Subcutaneous abdominal adipose tissue (tissue), 5 donors: ENCODE measurements around the gene SIAE.

ENCODE experiments used
- H3K27ac ChIP-seq: one replicate; pipeline ENCODE4 v1.7.0; 2013; ENCODE audit warnings: low read depth, mild to moderate bottlenecking, inconsistent platforms, low read length, moderate library complexity
- H3K27me3 ChIP-seq, 5 donors: one replicate each; pipeline ENCODE4 v1.7.0; 2013; ENCODE audit warnings: low read length in 5 of 5, inconsistent platforms in 1 of 5; ENCODE audit not compliant: control insufficient read depth in 5 of 5, insufficient read depth in 4 of 5
- H3K36me3 ChIP-seq, 5 donors: one replicate each; pipeline ENCODE4 v1.7.0; 2013; ENCODE audit warnings: low read length in 5 of 5; ENCODE audit not compliant: control insufficient read depth in 5 of 5, insufficient read depth in 5 of 5
- H3K4me1 ChIP-seq, 5 donors: one replicate each; pipeline ENCODE4 v1.7.0; 2013; ENCODE audit warnings: low read length in 5 of 5, mild to moderate bottlenecking in 3 of 5, moderate library complexity in 1 of 5; ENCODE audit not compliant: control insufficient read depth in 5 of 5, insufficient read depth in 5 of 5
- H3K4me3 ChIP-seq, 5 donors: one replicate each; pipeline ENCODE4 v1.7.0; 2013; ENCODE audit warnings: low read length in 5 of 5, low read depth in 1 of 5
- H3K9ac ChIP-seq, 5 donors: one replicate each; pipeline ENCODE4 v1.7.0; 2013; ENCODE audit warnings: low read length in 5 of 5, mild to moderate bottlenecking in 4 of 5, moderate library complexity in 3 of 5
- H3K9me3 ChIP-seq, 5 donors: one replicate each; pipeline ENCODE4 v1.7.0; 2013; ENCODE audit warnings: low read length in 5 of 5; ENCODE audit not compliant: control insufficient read depth in 5 of 5
- donor health status: healthy.
- donor health status: healthy.
- donor health status: healthy.
- donor health status: healthy.
- donor health status: healthy.

Gene SIAE, protein sequence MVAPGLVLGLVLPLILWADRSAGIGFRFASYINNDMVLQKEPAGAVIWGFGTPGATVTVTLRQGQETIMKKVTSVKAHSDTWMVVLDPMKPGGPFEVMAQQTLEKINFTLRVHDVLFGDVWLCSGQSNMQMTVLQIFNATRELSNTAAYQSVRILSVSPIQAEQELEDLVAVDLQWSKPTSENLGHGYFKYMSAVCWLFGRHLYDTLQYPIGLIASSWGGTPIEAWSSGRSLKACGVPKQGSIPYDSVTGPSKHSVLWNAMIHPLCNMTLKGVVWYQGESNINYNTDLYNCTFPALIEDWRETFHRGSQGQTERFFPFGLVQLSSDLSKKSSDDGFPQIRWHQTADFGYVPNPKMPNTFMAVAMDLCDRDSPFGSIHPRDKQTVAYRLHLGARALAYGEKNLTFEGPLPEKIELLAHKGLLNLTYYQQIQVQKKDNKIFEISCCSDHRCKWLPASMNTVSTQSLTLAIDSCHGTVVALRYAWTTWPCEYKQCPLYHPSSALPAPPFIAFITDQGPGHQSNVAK

DNA sequence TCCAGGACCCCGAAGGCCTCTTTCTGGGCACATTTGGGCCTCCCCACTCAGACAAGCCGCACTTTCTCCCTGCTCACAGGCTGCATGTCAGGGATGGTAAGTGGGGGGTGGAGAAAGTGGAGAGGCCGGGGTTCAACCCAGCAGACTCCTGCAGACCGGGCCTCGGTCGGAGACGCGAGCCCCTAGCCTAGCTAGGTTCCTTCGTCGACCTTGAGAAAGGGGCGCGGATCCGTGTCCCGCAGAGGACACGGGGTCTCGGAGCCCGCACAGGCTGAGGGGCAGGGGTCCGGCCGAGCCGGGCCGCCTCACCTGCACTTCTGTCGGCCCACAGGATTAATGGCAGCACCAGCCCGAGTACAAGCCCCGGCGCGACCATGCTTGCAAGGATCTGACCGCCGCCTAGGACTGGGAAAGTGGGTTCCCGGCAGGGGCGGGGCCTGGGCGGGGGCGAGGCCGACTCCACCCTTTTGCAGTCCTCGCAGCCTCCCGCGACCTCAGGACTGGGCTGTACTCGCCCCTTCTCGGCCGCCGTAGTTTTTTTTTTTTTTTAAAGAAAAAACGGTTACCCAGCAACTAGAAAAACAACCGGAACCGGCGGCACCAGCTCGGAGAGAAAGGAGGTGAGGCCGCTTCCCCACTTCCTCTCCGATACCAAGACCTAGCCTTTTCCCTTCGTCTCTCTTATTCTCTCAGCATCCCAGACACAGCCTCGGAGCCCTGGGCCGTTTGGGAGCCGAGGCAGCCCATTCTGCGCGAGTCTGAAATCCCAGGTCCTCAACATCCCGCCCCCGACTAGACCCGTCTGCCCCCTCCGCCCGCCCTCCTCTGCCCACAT, at the start of gene SIAE, which contains the start of gene SPA17:
Gene SIAE (minus strand): TSS at position 407 of the 835 bp plus-strand sequence. CDS start 31 bp downstream, at position 376.
Gene SPA17 (plus strand): TSS at position 572 of the 835 bp plus-strand sequence. CDS start 1,361 bp downstream, outside the sequence.
- H3K4me1 ChIP-seq, result peaks cover 0 to 30% (median 24%) of the 10 kb centered on the region in 5 donors
- no peaks in the 10 kb centered on the region for H3K27me3 ChIP-seq
- H3K9me3 ChIP-seq, result no peaks in the 10 kb centered on the region
- peaks cover 0 to 3% (median 0%) of the 10 kb centered on the region in 5 donors for H3K36me3 ChIP-seq
- peak within 1 kb of the TSS; percentile 58 to 85 (median 79) for H3K4me3 ChIP-seq
- H3K27ac ChIP-seq, result peak within 1 kb of the TSS; percentile 83
- peak within 1 kb of the TSS; percentile 48 to 91 (median 83) for H3K9ac ChIP-seq

DNA sequence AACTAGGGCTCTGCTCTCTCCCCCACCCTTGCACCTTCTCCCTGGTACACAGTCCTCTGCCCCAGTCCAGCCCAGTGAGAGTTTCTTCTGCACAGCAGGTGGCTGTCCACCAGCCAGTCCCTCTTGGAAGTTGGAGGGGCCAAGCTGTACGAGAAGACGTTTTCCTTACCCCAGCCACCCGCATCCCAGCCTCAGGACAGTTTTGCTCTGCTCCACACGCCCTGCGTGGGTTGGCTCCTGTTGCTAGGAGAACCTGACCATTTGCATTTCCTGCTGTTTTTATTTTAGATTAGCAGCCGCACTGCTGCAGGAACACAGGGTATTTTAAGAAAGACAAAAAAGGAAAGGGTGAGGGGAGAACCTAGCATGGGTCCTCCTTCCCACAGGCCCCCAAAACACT, 48.6 kb upstream of the SIAE start:
- H3K9ac ChIP-seq, result no peak overlapping the region
- H3K4me1 ChIP-seq, result peaks cover 3 to 32% (median 28%) of the 10 kb centered on the region in 5 donors
- no peaks in the 10 kb centered on the region for H3K36me3 ChIP-seq
- H3K4me3 ChIP-seq, result no peak overlapping the region
- peaks cover 21 to 72% (median 43%) of the 10 kb centered on the region in 5 donors for H3K27me3 ChIP-seq
- H3K9me3 ChIP-seq, result no peaks in the 10 kb centered on the region
- H3K27ac ChIP-seq, result no peak overlapping the region

- Histone ChIP-seq H3K4me1 (peaks cover 2 to 17% (median 16%) of the 10 kb centered on the region in 5 donors), H3K4me3 (no peak overlapping the region), H3K36me3 (no peaks in the 10 kb centered on the region), H3K9ac (no peak overlapping the region), H3K27ac (no peak overlapping the region), H3K9me3 (no peaks in the 10 kb centered on the region), H3K27me3 (peaks cover 27 to 64% (median 47%) of the 10 kb centered on the region in 5 donors)
These were observed 46.0 kb upstream of the SIAE start for GRCh38 chr11:124719534-124719933.

GRCh38 chr11:124718801-124719200, 45.3 kb upstream of the SIAE start:
- Histone ChIP-seq H3K9me3 (no peaks in the 10 kb centered on the region), H3K9ac (no peak overlapping the region), H3K27ac (no peak overlapping the region), H3K4me3 (no peak overlapping the region), H3K27me3 (peaks cover 27 to 60% (median 44%) of the 10 kb centered on the region in 5 donors), H3K4me1 (peaks cover 2 to 17% (median 16%) of the 10 kb centered on the region in 5 donors), H3K36me3 (no peaks in the 10 kb centered on the region)

- Histone ChIP-seq H3K27me3 (peaks cover 25 to 54% (median 37%) of the 10 kb centered on the region in 5 donors), H3K36me3 (no peaks in the 10 kb centered on the region), H3K4me3 (peak overlapping the region; percentile 22 to 62 (median 59)), H3K4me1 (peaks cover 2 to 17% (median 16%) of the 10 kb centered on the region in 5 donors), H3K27ac (no peak overlapping the region), H3K9me3 (no peaks in the 10 kb centered on the region), H3K9ac (peak overlapping the region in 3 of 5 donors; percentile 6 to 54 (median 31))
These were observed 44.5 kb upstream of the SIAE start for GRCh38 chr11:124717786-124718651.

- Histone ChIP-seq H3K9me3 (no peaks in the 10 kb centered on the region), H3K4me3 (peak overlapping the region in 4 of 5 donors; percentile 45 to 62 (median 59)), H3K9ac (peak overlapping the region in 2 of 5 donors; percentile 6 to 31), H3K27me3 (peaks cover 25 to 49% (median 35%) of the 10 kb centered on the region in 5 donors), H3K36me3 (no peaks in the 10 kb centered on the region), H3K4me1 (peaks cover 2 to 17% (median 16%) of the 10 kb centered on the region in 5 donors), H3K27ac (no peak overlapping the region)
These were observed 43.9 kb upstream of the SIAE start for GRCh38 chr11:124717421-124717785.

GRCh38 chr11:124716591-124716990, 43.1 kb upstream of the SIAE start:
- no peak overlapping the region for H3K9ac ChIP-seq
- no peak overlapping the region for H3K27ac ChIP-seq
- H3K4me3 ChIP-seq, result no peak overlapping the region
- H3K4me1 ChIP-seq, result peaks cover 2 to 17% (median 16%) of the 10 kb centered on the region in 5 donors
- no peaks in the 10 kb centered on the region for H3K9me3 ChIP-seq
- H3K27me3 ChIP-seq, result peaks cover 19 to 43% (median 35%) of the 10 kb centered on the region in 5 donors
- H3K36me3 ChIP-seq, result no peaks in the 10 kb centered on the region

GRCh38 chr11:124712392-124712791, 38.9 kb upstream of the SIAE start:
- Histone ChIP-seq H3K27ac (no peak overlapping the region), H3K27me3 (peaks cover 3 to 15% (median 8%) of the 10 kb centered on the region in 5 donors), H3K4me1 (peaks cover 0 to 2% (median under 1%) of the 10 kb centered on the region in 5 donors), H3K9ac (no peak overlapping the region), H3K9me3 (peaks cover 0 to 11% (median 9%) of the 10 kb centered on the region in 5 donors), H3K4me3 (no peak overlapping the region), H3K36me3 (no peaks in the 10 kb centered on the region)

GRCh38 chr11:124707829-124708228, 34.3 kb upstream of the SIAE start:
- no peaks in the 10 kb centered on the region for H3K36me3 ChIP-seq
- H3K4me3 ChIP-seq, result no peak overlapping the region
- H3K4me1 ChIP-seq, result no peaks in the 10 kb centered on the region
- no peak overlapping the region for H3K9ac ChIP-seq
- peaks cover 0 to 2% (median 0%) of the 10 kb centered on the region in 5 donors for H3K27me3 ChIP-seq
- no peak overlapping the region for H3K27ac ChIP-seq
- H3K9me3 ChIP-seq, result peaks cover 0 to 11% (median 9%) of the 10 kb centered on the region in 5 donors
